Right atrium auricular region (tissue), 2 donors: ENCODE data around the gene IL1R2. TPM values are rescaled to one million over a fixed set of nuclear protein-coding genes. Genes with fewer than 3 reads are reported as not detected.
"Not testable (repeated sequence)": the region's sequence is repeated elsewhere in the genome, so short reads cannot be mapped to it uniquely, and the experiment has no call there.

ENCODE experiments used
- DNase-seq: peaks from one replicate; pipeline ENCODE4 v3.0.0-alpha.2; 2019; ENCODE audit warnings: low spot score
- H3K27ac ChIP-seq, 2 donors: fragments of 200-600 bp; sonication (generic); 1 replicate in 1 of 2; 2 replicates in 1 of 2; pipeline ENCODE4 v1.5.1; 2016 to 2019
- H3K27me3 ChIP-seq, 2 donors: fragments of 200-600 bp; sonication (generic); one replicate each; pipeline versions ENCODE4 v1.5.1 to v1.6.0; 2017 to 2019
- H3K36me3 ChIP-seq: fragments of 200-600 bp; sonication (generic); one replicate; pipeline ENCODE4 v1.5.1; 2016
- H3K4me1 ChIP-seq, 2 donors: fragments of 200-600 bp; sonication (generic); one replicate each; pipeline versions ENCODE4 v1.5.1 to v1.6.0; 2017 to 2019
- H3K4me3 ChIP-seq, 2 donors: fragments of 200-600 bp; sonication (generic); 1 replicate in 1 of 2; 2 replicates in 1 of 2; pipeline ENCODE4 v1.5.1; 2017 to 2019; ENCODE audit warnings: mild to moderate bottlenecking in 1 of 2, moderate library complexity in 1 of 2
- H3K9me3 ChIP-seq, 2 donors: fragments of 200-600 bp; sonication (generic); one replicate each; pipeline ENCODE4 v1.5.1; 2019
- CTCF ChIP-seq, 2 donors: fragments of 200-600 bp; sonication (generic); IDR thresholded peaks; one replicate each; pipeline ENCODE4 v1.5.1; 2019; ENCODE audit warnings: antibody characterized with exemption in 2 of 2
- total RNA-seq, 2 donors: library from RNA; depleted of rRNA; stranded (reverse); fragments of >200 nt; gene quantifications; one replicate each; pipeline ENCODE4 v1.1.0, GENCODE V29; 2016

Gene IL1R2
- total RNA-seq, 2 donors from 2014 or later: 2.8 to 16.1 TPM

GRCh38 chr2:102000813-102001766 lies 9.3 kb downstream of the IL1R2 start:
- TF ChIP-seq CTCF (IDR thresholded peaks at IDR 0.05): no peak
- Histone ChIP-seq H3K4me1 (no peaks in the 10 kb centered on the region), H3K27ac (no peak overlapping the region), H3K36me3 (no peaks in the 10 kb centered on the region), H3K9me3 (no peaks in the 10 kb centered on the region), H3K27me3 (no peaks in the 10 kb centered on the region), H3K4me3 (no peak overlapping the region)
- DNase-seq: no peak

- DNase-seq: no peak
- no peak overlapping the region for H3K4me3 ChIP-seq
- H3K27me3 ChIP-seq: no peaks in the 10 kb centered on the region
- no peaks in the 10 kb centered on the region for H3K9me3 ChIP-seq
- no peaks in the 10 kb centered on the region for H3K4me1 ChIP-seq
- no peaks in the 10 kb centered on the region for H3K36me3 ChIP-seq
- no peak overlapping the region for H3K27ac ChIP-seq
- TF ChIP-seq CTCF (IDR thresholded peaks at IDR 0.05): no peak
These were observed 10.0 kb downstream of the IL1R2 start for GRCh38 chr2:102001767-102002142.

- DNase-seq: no peak
- no peaks in the 10 kb centered on the region for H3K4me1 ChIP-seq
- no peaks in the 10 kb centered on the region for H3K9me3 ChIP-seq
- H3K27me3 ChIP-seq: no peaks in the 10 kb centered on the region
- no peak for TF ChIP-seq CTCF (IDR thresholded peaks at IDR 0.05)
- no peak overlapping the region for H3K27ac ChIP-seq
- H3K4me3 ChIP-seq: no peak overlapping the region
- no peaks in the 10 kb centered on the region for H3K36me3 ChIP-seq
These were observed 10.5 kb downstream of the IL1R2 start for GRCh38 chr2:102002228-102002627.

- H3K27ac ChIP-seq, DNase-seq, H3K27me3 ChIP-seq, H3K9me3 ChIP-seq, H3K4me3 ChIP-seq, H3K36me3 ChIP-seq, H3K4me1 ChIP-seq: not testable (repeated sequence)
These were observed 11.1 kb downstream of the IL1R2 start for GRCh38 chr2:102002909-102003308.

- H3K4me3 ChIP-seq: no peak overlapping the region
These were observed 11.9 kb downstream of the IL1R2 start for GRCh38 chr2:102003696-102004095.

More at GRCh38 chr2:102003696-102004095, 11.9 kb downstream of the IL1R2 start:
- no peak for DNase-seq
- no peaks in the 10 kb centered on the region for H3K4me1 ChIP-seq
- H3K27me3 ChIP-seq: no peaks in the 10 kb centered on the region
- TF ChIP-seq CTCF (IDR thresholded peaks at IDR 0.05): no peak
- H3K36me3 ChIP-seq: no peaks in the 10 kb centered on the region
- no peaks in the 10 kb centered on the region for H3K9me3 ChIP-seq
- H3K27ac ChIP-seq: no peak overlapping the region
